ENCODE data around the gene MAPK12.

GRCh38 chr22:50278461-50278860 lies 17.0 kb upstream of the MAPK12 start:
- TF ChIP-seq CTCF (IDR thresholded peaks at IDR 0.05; ENCODE audit: control extremely low read depth in 1 of 3, insufficient read depth in 1 of 3, low read depth in 1 of 3, low read length in 3 of 3) (no peak), POU5F1 (IDR thresholded peaks at IDR 0.05; ENCODE audit: low read depth, low read length) (no peak), CHD1 (IDR thresholded peaks at IDR 0.05; ENCODE audit: low read depth, low read length) (no peak), TAF7 (optimal IDR thresholded peaks at IDR 0.05; ENCODE audit: borderline replicate concordance, low read depth, low read length) (no peak)

Data from H1 (cell line).